Activated CD8-positive, alpha-beta memory T cell treated with anti-CD3 and anti-CD28 coated beads for 24 hours (primary cell): ENCODE measurements around the gene ABL2.
"Not testable (repeated sequence)": the region's sequence is repeated elsewhere in the genome, so short reads cannot be mapped to it uniquely, and the experiment has no call there.

Experiments used
- DNase-seq: peaks from one replicate; pipeline ENCODE4 v3.0.0-alpha.2; 2020

ABL2 gene

DNA sequence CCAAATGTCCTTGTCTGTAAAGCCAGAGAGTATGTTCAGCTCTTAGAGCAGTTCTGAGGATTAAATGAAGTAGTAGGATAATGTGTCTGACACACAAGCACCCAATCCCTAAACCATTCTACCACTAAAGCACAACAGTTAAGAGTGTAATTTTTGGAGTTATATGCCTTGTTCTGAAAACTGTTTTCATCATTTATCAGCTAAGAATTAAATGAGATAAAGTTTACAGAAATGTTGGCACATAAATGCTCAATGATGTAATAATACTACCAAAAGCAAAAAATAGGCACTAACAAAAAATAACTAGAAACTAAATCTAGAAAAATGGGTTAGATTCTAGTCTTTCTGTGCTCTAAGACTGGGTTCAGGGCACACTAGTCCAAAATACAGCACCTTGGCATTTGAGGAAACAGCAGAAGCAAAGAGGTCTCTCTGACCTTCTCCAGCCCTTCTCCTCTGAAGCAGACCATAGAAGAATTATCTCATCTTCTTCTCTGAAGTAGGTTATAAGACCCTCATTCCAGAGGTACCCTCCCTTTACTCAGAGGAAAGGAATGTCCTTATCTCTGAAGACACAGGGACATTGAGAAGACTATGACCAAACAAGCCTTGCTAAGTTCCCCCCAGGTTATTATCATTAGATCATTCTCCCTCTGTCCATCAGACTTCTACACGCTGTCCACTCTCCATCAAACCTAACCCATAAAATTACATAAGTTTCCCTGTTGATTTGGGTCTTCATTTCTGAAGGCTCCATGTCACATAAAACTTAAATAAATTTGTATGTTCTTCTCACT, 20.6 kb downstream of the ABL2 start:
- DNase-seq = no peak

DNA sequence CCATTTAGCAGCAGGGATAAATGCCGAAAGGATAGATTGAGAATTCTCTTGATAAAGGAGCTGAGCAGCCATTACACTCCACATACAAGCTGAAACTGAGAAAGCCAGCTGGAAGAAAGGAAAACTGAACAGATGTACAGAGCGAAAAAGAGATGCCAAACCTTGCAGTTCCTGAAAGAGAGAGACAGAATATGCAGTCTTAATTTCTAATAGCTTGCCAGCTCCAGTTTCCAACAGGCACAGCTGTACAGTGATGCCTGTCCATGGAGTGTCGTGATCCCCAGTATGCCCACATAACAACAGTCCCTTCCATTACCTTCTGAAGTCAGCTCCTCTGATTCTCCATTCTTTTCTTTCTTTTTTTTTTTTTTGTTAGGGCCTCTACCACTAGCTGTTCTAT, 22.7 kb downstream of the ABL2 start:
- DNase-seq = no peak

DNA sequence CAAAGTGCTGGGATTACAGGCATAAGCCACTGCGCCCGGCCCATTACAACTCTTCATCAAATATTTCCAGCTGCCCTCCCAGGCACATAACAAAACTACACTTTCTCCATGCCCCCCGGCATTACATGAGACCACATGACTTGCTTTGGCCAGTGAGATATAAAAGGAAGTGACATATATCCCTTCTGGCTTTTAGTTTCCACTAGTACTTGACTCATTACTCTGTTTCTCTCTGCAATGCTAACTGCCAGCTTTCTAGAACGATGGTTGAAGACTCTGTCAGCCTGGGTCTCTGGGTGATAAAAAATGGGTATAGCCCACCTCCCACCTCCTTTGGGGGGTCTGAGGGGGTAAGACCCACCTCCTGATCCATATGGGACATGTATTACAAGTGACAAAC, 24.2 kb downstream of the ABL2 start:
- no peak for DNase-seq

DNA sequence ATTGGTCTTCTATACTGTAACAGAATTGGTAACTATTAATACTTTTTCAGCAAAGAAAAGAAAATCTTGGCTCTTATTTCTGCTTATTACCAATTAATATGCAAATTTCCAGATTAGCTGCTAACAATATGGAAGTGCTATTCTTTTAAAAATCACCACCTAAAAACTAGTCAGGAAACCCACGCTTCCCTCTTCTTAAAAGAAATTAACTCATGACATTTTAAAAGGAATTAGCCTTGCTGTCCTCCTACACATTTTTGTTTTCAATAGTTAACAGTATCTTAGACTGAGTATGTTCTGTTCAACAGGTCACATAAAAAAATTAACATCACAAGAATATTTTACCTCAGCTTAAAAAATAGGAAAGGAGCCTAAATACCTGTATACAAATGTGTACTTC, 27.3 kb downstream of the ABL2 start:
- no peak for DNase-seq

DNA sequence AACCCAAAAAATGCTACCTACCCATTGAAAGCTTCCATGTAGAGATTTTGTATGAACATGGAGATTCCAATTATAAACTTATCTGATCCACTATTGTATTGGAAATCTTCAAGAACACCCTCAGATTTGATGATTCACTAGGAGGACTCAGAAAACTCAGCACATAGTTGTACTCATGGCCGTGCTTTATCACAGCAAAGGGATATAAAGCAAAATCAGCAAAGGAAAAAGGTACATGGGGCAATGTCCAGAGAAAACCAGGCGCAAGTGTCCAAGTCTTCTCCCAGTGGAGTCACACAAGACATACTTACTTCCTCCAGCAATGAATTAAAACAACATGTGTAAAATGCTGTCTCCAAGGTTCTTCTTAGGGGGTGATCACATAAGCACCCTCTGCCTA, 28.9 kb downstream of the ABL2 start:
- no peak for DNase-seq

DNA sequence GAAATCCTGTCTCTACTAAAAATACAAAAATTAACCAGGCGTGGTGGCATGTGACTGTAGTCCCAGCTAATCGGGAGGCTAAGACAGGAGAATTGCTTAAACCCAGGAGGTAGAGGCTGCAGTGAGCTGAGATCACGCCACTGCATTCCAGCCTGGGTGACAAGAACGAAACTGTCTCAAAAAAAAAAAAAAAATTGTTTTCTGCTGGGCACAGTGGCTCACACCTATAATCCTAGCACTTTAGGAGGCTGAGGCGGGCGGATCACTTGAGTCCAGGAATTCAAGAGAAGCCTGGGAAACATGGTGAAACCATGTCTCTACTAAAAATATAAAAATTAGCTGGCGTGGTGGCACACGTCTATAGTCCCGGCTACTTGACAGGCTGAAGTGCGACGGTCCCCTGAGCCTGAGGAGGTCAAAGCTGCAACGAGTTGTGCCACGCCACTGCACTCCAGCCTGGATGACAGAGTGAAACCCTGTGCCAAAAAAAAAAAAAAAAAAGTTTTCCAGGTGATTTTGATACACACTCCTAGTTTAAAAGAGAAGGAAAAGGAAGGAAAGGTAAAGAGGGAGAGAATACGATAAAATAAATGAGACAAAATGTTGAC, 31.7 kb downstream of the ABL2 start:
- DNase-seq = no peak

DNA sequence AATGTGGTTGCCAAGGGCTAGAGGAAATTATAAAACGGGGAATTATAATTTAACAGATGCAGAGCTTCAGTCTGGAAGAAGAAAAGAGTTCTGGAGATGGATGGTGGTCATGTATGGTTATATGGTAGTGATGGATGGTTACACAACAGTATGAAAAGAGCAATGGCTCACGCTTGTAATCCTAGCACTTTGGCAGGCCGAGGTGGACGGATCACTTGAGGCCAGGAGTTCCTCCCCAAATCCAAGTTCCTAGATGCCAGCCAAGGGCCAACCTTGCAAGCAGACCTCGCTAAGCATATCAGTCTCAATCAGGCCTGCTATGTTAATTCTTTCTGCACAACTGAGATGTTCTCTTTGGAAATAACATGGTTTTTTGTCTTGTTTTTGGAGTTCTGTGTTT, 33.6 kb downstream of the ABL2 start:
- DNase-seq = not testable (repeated sequence)

DNA sequence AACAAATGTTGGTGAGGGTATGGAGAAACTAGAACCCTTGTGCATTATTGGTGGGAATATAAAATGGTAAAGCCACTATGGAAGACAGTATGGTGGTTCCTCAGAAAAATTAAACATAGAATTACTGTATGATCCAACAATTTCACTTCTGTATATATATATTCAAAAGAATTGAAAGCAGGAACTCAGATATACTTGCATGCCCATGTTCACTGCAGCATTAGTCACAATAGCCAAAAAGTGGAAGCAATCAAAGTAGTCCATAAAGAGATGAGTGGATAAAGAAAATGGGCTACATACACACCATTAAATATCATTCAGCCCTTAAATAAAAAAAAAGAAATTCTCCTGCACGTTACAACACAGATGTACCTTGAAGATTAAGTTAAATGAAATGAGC, 34.1 kb downstream of the ABL2 start:
- no peak for DNase-seq

DNA sequence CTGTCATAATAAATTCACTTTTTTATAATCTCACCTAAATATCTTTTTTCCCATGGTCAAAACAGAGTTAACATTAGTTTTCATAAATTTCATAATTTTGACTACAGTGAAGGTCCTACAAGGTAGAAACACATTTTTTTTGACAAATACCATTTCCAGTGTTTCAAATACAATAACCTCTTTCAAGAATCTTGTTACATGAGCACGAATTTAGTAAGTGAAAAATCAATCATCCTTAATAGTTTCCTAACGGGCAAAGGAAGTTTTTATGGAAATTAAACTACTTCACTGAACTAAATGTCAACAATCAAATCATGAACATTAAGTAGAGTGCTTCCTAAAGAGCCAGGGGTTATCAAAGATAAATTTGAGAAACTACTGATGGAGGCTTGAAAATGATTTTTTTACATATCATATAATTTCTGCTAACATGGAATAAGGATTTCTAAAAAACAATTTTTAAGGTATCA, 35.4 kb downstream of the ABL2 start:
- DNase-seq = no peak

DNA sequence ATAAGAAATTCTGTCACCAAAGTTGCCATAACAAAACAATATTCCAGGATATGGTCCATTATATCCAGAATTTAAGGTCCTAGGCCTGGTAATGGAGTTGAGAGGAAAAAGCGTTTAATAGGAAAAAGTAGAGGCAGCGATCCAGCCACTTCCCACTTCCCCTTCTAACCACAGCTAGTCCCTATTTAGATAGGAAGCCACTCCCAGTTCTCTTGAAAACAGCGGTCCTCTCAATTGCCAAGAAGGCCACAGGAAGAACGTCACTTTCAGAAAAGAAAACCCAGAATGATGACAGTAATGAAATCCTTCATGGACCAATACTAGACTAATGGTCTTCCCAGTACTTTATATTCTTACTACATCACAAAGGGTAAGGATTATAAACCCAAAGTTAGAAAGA, 38.6 kb downstream of the ABL2 start:
- DNase-seq = no peak

DNA sequence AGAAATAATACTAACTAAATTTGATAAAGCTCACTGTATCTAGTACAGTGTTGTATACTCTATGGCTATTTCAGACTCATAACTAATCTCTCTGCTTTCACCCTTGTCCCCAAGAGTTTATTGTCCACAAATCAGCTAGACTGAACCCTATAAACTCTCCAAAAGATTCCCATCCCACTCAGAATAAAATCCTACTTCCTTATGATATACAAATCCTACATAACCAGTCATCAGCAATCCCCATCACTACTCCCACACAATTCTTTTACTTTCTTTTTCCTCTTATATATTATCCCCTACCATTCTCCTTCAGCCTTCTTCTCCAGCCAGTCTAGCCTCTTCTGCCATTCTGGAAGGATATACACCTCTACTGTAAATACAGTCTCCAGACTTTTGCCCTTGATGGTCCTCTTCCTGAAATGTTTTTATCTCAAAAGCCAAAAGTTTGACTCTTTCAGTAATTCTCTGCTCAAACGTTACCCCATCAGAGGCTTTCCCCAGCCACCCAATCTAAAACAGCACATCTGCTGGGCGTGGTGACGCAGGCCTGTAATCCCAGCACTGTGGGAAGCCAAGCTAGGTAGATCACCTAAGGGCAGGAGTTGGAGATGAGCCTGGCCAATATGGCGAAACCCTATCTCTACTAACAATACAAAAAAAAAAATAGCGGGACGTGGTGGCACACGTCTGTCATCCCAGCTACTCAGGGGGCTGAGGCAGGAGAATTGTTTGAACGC, 41.6 kb downstream of the ABL2 start:
- no peak for DNase-seq

DNA sequence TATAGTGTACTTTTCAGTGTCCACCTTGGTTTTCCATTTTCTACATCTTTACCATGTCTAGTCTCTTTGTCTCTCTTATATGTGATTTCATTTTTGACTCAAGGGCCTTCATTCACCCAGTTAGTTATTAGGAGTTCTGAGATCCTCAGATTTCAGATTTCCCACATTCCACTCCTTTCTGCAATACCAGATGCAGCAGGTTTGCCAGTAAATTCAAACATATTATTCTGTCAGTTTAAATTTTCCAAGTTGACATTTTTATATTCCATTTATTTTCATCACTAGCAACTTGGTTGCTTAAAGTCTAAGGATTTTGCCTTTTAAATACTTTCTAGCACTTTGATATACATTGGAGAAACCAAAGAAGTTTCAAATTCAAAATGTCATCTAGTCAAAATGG, 42.4 kb downstream of the ABL2 start:
- no peak for DNase-seq

DNA sequence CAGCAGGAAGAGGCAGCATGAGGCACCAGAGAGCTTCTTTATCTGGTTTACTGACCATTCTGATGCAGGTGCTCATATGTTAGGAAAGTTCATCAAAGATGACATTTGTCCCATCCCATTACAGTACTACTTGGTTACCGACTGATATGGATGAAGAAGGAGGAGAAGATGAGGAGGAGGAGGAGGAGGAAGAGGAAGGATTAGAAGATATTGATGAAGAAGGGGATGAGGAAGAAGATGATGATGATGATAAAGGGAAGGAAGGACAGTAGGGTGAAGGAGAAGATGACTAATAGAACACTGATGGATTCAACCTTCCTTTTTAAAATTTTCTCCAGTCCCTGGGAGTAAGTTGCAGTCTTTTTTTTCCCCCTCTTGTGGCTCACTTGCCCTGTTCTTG, 45.1 kb downstream of the ABL2 start:
- no peak for DNase-seq

DNA sequence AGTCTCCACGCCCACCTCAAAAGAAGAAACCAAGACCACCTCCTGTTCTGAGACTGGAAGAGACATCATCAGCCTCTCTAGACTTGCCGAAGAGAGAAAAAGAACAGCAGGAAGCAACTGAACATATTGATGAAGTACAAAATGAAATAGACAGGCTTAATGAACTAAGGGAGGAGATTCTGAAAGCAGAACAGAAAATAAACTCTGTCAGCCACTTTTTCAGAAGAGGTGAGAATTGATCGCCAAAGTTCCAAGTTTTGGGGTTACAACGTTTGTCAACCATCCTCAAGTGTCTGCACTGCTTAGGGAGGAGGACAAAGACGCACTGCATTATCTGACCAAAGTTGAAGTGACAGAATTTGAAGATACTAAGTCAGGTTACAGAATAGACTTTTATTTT, 45.6 kb downstream of the ABL2 start:
- no peak for DNase-seq

DNA sequence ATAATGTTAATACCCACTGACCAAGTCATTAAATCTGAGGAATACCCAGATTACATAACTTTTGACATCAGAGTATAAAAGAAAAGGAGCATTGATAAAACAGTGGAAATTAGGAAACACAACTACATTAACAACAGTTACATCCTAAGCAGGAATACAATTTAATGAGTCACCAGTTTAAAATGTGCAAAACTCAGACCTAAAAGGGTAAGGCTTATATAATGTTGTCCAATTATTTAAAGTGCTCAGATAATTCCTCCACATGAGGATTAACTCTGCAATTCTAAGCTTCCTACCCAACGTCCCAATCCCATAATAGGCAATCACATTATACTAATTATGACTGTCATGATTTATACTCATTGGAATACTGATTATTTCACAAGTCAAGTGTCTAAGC, 50.5 kb downstream of the ABL2 start:
- DNase-seq = no peak

DNA sequence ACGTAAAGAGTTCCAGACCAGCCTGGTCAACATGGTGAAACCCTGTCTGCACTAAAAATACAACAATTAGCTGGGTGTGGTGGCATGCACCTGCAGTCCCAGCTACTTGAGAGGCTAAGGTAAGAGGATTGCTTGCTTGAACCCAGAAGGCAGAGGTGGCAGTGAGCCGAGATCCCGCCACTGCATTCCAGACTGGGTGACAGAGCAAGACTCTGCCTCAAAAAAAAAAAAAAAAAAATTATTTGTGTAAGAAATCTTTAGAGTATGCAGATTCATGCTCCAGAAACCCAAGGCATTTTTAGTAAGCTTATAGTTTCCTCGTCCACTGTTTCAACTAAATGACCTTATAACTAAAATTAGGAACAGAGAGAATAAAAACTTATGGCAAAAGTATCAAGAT, 51.3 kb downstream of the ABL2 start:
- no peak for DNase-seq

DNA sequence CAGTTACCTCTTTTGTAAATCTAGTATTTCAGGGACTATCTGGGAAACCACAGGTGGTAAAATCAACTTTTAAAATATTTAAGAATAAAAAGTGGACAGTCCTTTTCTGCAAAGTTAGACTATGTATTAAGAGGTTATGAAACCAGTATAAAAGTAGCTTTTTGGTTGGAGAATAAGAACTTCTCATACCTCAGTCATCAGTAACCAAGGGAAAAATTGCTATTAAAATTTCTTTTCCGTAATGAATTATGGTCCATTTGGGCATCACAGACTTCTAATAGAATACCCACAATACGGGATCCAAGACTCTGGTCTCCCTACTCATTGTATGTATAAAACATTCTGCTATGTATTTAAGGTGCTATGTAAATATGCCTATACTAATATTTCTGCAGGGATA, 51.9 kb downstream of the ABL2 start:
- DNase-seq = no peak

DNA sequence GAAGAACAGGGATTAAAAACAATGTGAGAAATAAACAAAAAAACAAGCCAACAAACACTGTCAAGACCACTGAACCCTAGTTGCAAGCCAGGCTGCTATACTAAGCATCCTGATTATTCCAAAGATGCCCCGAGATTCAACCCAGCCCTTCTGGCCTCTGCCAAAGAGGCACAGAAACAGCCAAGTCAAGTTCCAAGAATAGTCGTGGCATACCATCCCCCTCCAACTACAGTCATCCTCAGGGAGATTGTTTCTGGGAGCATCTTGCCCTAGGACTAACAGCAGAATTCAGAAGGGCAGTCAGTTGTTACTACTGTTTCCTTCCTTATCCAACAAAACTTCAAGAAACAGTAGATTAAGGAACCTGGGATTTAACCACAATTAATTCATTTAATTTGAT, 52.3 kb downstream of the ABL2 start:
- no peak for DNase-seq

DNA sequence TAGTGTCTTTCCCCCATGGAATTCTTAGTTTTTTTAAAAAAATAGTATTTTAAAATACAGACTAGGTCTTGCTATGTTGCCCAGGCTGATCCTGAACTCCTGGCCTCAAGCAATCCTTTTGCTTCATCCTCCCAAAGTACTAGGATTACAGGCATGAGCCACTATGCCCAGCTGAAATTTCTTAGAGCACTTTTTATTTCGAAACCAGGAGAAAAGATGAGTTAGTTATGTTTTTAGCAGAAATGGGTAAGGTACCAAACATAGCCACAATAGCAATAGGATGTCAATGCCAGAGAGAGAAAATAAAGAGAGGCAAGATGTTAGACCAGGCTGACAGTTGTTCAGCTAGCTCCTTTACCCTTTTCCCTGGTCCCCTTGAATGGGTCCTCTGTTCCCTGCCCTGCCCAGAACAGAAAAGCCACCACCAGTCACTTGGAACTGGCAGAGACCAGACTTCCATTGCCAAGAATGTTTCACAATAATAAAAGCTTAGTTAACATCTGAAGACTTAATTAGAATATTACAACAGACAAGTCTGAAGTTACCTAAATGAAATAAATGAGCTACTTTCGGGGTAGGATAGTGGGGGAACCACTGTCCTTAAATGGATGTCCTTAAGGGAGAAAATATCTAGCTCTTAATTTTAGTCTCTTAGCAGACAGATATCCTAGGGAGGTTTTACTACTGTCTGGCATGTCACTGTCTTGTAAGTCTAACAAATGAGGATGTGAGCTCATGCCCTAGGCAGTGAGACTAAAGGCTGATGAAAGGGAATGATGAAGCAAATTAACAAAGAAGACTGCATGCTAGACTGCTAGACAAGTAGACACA, 54.3 kb downstream of the ABL2 start:
- DNase-seq = no peak

DNA sequence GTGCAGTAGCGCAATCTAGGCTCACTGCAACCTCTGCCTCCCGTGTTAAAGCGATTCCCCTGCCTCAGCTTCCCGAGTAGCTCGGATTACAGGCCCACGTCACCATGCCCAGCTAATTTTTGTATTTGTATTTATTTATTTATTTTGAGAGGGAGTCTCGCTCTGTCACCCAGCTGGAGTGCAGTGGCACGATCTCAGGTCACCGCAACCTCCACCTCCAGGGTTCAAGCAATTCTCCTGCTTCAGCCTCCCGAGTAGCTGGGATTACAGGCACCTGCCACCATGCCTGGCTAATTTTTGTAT, 59.1 kb downstream of the ABL2 start:
- DNase-seq = not testable (repeated sequence)

DNA sequence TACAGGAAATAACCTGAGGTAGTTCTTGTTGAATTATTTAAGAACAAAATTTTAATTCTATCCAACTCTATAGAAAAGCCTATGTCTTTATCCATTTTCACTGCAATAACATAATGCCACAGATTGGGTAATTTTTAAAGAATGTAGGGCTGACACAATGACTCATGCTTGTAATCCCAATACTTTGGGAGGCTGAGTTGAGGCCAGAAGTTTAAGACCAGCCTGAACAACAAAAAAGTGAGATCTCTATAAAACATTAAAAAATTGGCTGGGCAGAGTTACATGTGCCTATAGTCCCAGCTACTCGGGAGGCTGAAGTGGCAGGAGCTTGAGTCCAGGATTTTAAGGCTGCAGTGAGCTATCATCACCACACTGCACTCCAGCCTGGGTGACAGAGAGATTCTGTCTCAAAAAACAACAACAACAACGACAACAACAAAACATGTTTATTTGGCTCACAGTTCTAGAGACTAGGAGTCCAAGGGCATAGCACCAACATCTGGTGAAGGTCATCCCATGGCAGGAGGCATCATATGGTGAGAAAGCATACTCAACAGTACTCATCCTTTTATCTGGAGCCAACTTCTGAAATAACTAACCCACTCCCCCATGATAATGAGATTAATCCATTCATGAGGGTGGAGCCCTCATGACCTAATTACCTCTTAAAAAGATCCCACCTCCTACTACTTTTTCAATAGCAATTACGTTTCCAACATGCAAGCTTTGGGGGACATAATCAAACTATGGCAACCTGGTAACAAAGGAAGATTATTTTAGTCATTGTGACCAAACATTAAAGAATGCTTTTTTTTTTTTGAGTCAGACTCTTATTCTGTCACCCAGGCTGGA, 59.6 kb downstream of the ABL2 start:
- no peak for DNase-seq

DNA sequence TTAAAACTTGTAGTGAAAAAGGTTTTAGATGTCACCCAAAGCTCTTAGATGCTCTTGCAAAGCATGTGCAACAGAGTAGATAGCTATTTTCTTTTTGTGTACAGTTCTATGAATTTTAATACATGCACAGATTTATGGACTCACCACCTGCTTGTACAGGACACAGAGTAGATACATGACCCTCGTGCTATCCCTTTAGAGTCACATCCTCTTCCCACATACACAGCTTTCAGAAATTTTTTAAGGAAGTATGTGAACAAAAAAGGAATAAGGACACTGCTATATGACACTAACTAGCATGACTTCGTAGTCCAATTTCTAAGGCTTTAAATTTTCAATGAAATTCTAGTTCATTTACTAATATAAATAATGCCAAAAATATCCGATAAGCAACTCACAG, 60.9 kb downstream of the ABL2 start:
- DNase-seq = no peak

DNA sequence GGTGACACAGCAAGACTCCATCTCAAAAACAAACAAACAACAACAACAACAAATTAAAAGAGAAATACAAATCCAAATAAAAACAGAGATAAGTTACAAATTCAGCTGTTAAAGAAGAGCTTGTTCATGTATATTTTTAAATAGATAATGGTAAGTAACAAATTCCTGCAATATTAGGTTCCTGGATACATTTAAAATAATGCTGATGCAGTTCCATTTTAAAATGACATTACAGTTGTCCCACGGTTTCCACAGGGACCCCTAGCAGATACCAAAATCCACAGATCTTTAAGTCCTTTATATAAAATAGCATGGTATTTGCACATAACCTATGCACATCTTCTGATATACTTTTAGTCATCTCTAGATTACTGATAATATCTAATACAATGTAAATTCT, 61.5 kb downstream of the ABL2 start:
- no peak for DNase-seq
